ENCODE results near the gene BST1.

Gene BST1

DNA sequence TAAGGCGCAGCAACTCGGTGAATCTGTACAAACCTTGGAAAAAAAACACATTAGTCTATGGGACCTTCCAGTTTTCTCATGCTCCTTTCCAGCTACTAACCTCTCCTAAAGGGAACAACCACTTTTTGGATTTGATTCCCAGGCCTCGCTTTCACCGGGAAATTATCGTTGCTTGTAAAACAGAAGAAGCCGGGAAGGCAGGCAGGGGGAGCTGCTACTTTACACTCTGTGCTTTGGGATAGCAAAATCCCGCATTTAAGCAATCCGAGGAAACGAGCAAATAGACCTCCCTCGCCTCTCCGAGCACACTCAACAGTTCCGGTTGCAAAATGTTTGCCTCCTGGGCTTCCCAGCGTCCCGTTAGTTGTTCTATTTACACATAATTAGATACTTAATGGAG lies 76.4 kb downstream of the BST1 start:
- no peak for DNase-seq (ENCODE audit: low spot score)

DNA sequence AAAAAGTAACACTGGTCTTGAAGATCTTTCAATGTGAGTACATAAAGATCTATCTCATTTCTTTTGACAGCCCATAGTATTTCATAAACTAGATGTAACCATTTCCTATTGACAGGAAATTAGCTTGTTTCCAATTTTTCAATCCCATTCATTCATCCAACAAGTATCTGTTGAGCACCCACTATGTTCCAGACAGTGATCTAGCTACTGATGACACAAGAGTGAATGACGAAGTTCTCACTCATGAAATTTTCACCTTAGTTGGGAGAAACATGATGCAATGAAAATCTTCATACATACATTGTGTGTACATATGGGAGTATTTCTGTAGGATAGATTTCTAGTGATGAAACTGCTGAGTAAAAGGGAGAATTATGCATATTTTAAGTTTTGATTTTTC lies 76.9 kb downstream of the BST1 start:
- DNase-seq (ENCODE audit: low spot score): no peak

DNA sequence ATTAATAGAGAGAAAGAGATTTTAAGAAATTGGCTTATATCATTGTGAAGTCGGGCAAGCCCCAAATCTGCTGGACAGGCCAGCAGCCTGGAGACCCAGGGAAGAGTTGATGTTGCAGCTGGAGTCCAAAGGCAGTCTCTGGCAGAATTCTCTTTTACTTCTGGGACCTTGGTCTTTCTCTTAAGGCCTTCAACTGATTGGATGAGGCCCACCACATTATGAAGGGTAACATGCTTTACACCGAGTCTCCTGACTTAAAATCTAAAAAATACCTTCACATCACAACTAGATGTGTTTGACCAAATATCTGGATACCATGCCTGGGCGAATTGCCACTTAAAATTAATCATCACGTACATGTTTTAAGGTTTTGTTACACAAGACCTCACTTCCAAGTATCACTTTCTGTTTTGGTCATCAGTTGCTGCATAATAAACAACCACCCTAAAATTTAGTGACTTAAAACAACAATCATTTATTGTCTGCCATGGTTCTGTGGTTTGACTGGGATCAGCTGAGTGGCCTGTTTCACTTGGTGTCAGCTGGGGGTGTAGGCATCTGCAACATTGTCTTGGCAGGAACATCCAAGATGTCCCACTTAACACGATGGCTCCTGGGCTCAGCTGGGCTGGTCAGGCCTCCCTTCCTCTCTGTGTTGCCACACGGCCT lies 78.7 kb downstream of the BST1 start:
- no peak for DNase-seq (ENCODE audit: low spot score)

All from germinal center (tissue), 1 donor.